ENCODE results near the gene GRK7. TPM values are rescaled to one million over a fixed set of nuclear protein-coding genes. Genes with fewer than 3 reads are reported as not detected.

Gene GRK7
- total and polyA plus RNA-seq, 9 of the 15 experiments (the other 6 are each of a cell fraction or from before 2014, with no cell fraction given) = 0.01 to 0.08 (median 0.04) TPM; not detected in 3

- ChIA-PET CTCF (ENCODE audit: low intra/inter-chr PET ratio) (no interaction called here), POLR2A (interaction anchor here (0.6 kb wide), 1 partner anchor 43 kb away, joined by 3 read pairs; no protein-coding TSS in a partner anchor)
- Histone ChIP-seq H3K4me2 (ENCODE audit: insufficient read depth, low read length) (no peak overlapping the region), H2AFZ (ENCODE audit: low read depth, low read length) (peak overlapping the region; percentile 51), H3K9me1 (ENCODE audit: control insufficient read depth, insufficient read depth, low read length) (no peaks in the 10 kb centered on the region), H3K27ac (ENCODE audit: extremely low read depth, low read depth, low read length) (no peak overlapping the region), H3K9me3 (replicated peaks; ENCODE audit: control insufficient read depth, insufficient read depth, low read depth, low read length) (no peaks in the 10 kb centered on the region), H3K27me3 (ENCODE audit: control insufficient read depth in 2 of 2, insufficient read depth in 2 of 2, low read length in 2 of 2) (no peaks in the 10 kb centered on the region), H3K9ac (ENCODE audit: insufficient read depth in 1 of 2, low read depth in 2 of 2, low read length in 2 of 2) (no peak overlapping the region; a peak in 1 of 4 replicates), H3K4me1 (replicated peaks in 1 of 2; ENCODE audit: control insufficient read depth in 2 of 2, insufficient read depth in 2 of 2, low read length in 2 of 2) (no peaks in the 10 kb centered on the region; a peak in 2 of 5 replicates), H3K4me3 (no peak overlapping the region), H4K20me1 (replicated peaks; ENCODE audit: control insufficient read depth, insufficient read depth, low read length) (no peaks in the 10 kb centered on the region), H3K79me2 (ENCODE audit: control insufficient read depth, insufficient read depth, low read length) (no peaks in the 10 kb centered on the region), H3K36me3 (ENCODE audit: control insufficient read depth, insufficient read depth, low read length) (no peaks in the 10 kb centered on the region)
- BruUV-seq (replicated peaks) = no TSS peak
- ATAC-seq = no peak
- no peak for FAIRE-seq
- intact Hi-C loops (cut with micrococcal nuclease) = loop anchor here (5.0 kb wide), 1 partner anchor 93 kb away; the partner anchor contains the start of gene ATP1B3
- in situ Hi-C loops (cut with MboI) = no loop called here
- no peak for DNase-seq (ENCODE audit: extremely low read depth in 1 of 4, low spot score in 3 of 4)
- 62% methylated on average over 8 of the region's 8 CpGs for WGBS (ENCODE audit: insufficient coverage, low coverage, missing lambda C conversion rate)
- TF ChIP-seq HBP1 (CRISPR knock-in tag; IDR thresholded peaks at IDR 0.05) = no peak
- no peak for TF ChIP-seq NBN (IDR thresholded peaks at IDR 0.05; ENCODE audit: low read depth)
- no peak for TF ChIP-seq ZNF217 (CRISPR knock-in tag; IDR thresholded peaks at IDR 0.05)
- no peak for TF ChIP-seq ZNF76 (CRISPR knock-in tag; IDR thresholded peaks at IDR 0.05; ENCODE audit: borderline replicate concordance)
- TF ChIP-seq CAMTA2 (CRISPR knock-in tag; conservative IDR thresholded peaks at IDR 0.05) = no peak
- TF ChIP-seq ZZZ3 (IDR thresholded peaks at IDR 0.05) = no peak
- TF ChIP-seq PURB (CRISPR knock-in tag; IDR thresholded peaks at IDR 0.05; ENCODE audit: low read depth) = no peak
- TF ChIP-seq ZNF175 (CRISPR knock-in tag; IDR thresholded peaks at IDR 0.05; ENCODE audit: low read depth) = no peak
- TF ChIP-seq CEBPB (tag; IDR thresholded peaks at IDR 0.05) = no peak
- no peak for TF ChIP-seq GABPA (tag; conservative IDR thresholded peaks at IDR 0.05; ENCODE audit: low read depth)
- TF ChIP-seq GABPB2 (CRISPR knock-in tag; conservative IDR thresholded peaks at IDR 0.05) = no peak
- no peak for TF ChIP-seq ZNF766 (CRISPR knock-in tag; conservative IDR thresholded peaks at IDR 0.05)
Measured at GRCh38 chr3:141784096-141784495, 20.9 kb downstream of the GRK7 start.

Measured in K562 (cell line).